SKM-1 (cell line): ENCODE data around the gene ZNF804B.

Experiments used
- DNase-seq: peaks from one replicate; lab custom pipeline; 2025; ENCODE audit not compliant: unreplicated experiment; lab: John Stamatoyannopoulos, UW

The ZNF804B gene

GRCh38 chr7:88835147-88835728 lies 75.7 kb downstream of the ZNF804B start:
- DNase-seq, result peak; percentile 44

- DNase-seq, result no peak
These were observed 82.7 kb downstream of the ZNF804B start for GRCh38 chr7:88842201-88842600.

GRCh38 chr7:88845091-88845490 lies 85.6 kb downstream of the ZNF804B start:
- DNase-seq, result no peak

GRCh38 chr7:88851220-88851619 lies 91.7 kb downstream of the ZNF804B start:
- DNase-seq, result no peak

GRCh38 chr7:88859288-88859687 lies 99.8 kb downstream of the ZNF804B start:
- no peak for DNase-seq

- no peak for DNase-seq
These were observed 106.9 kb downstream of the ZNF804B start for GRCh38 chr7:88866265-88866863.

- DNase-seq, result no peak
These were observed 107.7 kb downstream of the ZNF804B start for GRCh38 chr7:88867158-88867557.

- DNase-seq, result no peak
These were observed 109.0 kb downstream of the ZNF804B start for GRCh38 chr7:88868456-88868855.

- DNase-seq, result no peak
These were observed 121.6 kb downstream of the ZNF804B start for GRCh38 chr7:88881136-88881535.

GRCh38 chr7:88885131-88885530 lies 125.6 kb downstream of the ZNF804B start:
- DNase-seq, result no peak

- DNase-seq, result peak; percentile 5
These were observed 129.2 kb downstream of the ZNF804B start for GRCh38 chr7:88888684-88889083.

- DNase-seq, result no peak
These were observed 151.0 kb downstream of the ZNF804B start for GRCh38 chr7:88910516-88910915.

GRCh38 chr7:88912852-88913251 lies 153.4 kb downstream of the ZNF804B start:
- DNase-seq, result no peak

GRCh38 chr7:88915615-88916014 lies 156.1 kb downstream of the ZNF804B start:
- no peak for DNase-seq

- DNase-seq, result no peak
These were observed 160.1 kb downstream of the ZNF804B start for GRCh38 chr7:88919478-88920131.

- DNase-seq, result no peak
These were observed 163.4 kb downstream of the ZNF804B start for GRCh38 chr7:88922944-88923343.

GRCh38 chr7:88928276-88928675 lies 168.8 kb downstream of the ZNF804B start:
- no peak for DNase-seq

GRCh38 chr7:88929719-88930118 lies 170.2 kb downstream of the ZNF804B start:
- DNase-seq, result no peak

GRCh38 chr7:88933285-88933684 lies 173.8 kb downstream of the ZNF804B start:
- no peak for DNase-seq

GRCh38 chr7:88942815-88943501 lies 183.5 kb downstream of the ZNF804B start:
- no peak for DNase-seq

GRCh38 chr7:88951826-88952225 lies 192.3 kb downstream of the ZNF804B start:
- DNase-seq, result no peak

- DNase-seq, result no peak
These were observed 204.9 kb downstream of the ZNF804B start for GRCh38 chr7:88964418-88964817.
